AG04450 (cell line): ENCODE data around the gene RNF11. TPM values are rescaled to one million over a fixed set of nuclear protein-coding genes. Genes with fewer than 3 reads are reported as not detected.

Experiments used
- CTCF ChIA-PET: fragments of 300-600, 350-600 bp; formaldehyde crosslinking; extraction: SDS; loops from one replicate; lab custom pipeline; 2022; ENCODE audit warnings: antibody characterized with exemption, inconsistent platforms; lab: Charles Lee
- POLR2A ChIA-PET: fragments of 350-600 bp; formaldehyde crosslinking; extraction: SDS; loops from one replicate; lab custom pipeline; 2021; ENCODE audit warnings: antibody characterized with exemption, inconsistent platforms; lab: Yijun Ruan, JAX
- DNase-seq: peaks from one replicate; pipeline ENCODE4 v3.0.0-alpha.2; 2011; ENCODE audit warnings: low read depth, low spot score
- H3K27ac ChIP-seq: one replicate; pipeline ENCODE4 v1.5.1; 2012; ENCODE audit warnings: low read depth, low read length, control low read depth
- H3K27me3 ChIP-seq: one replicate; pipeline ENCODE4 v1.6.0; 2012; ENCODE audit warnings: low read length; ENCODE audit not compliant: control insufficient read depth, insufficient read depth
- H3K4me3 ChIP-seq: 2 replicates; pipeline ENCODE4 v1.5.1; 2011; ENCODE audit warnings: mild to moderate bottlenecking, low read depth, low read length, control low read depth
- H3K9me3 ChIP-seq: 2 replicates; pipeline ENCODE4 v1.5.1; 2012; ENCODE audit warnings: low read length; ENCODE audit not compliant: control insufficient read depth, insufficient read depth
- CTCF ChIP-seq: IDR thresholded peaks from 2 replicates; pipeline ENCODE4 v1.5.1; 2011; ENCODE audit warnings: low read depth, low read length, control low read depth, inconsistent platforms
- polyA plus RNA-seq: library from polyadenylated mRNA; depleted of rRNA; stranded (reverse); fragments of >200 nt; gene quantifications from 2 replicates; pipeline ENCODE4 v1.2.3, GENCODE V29; 2011

Gene RNF11
- polyA plus RNA-seq, 1 experiment = 163 TPM

GRCh38 chr1:51276286-51276685, 40.2 kb downstream of the RNF11 start:
- Histone ChIP-seq H3K9me3 (no peaks in the 10 kb centered on the region), H3K27me3 (no peaks in the 10 kb centered on the region), H3K4me3 (no peak overlapping the region), H3K27ac (no peak overlapping the region)
- CTCF ChIA-PET = no interaction called here
- DNase-seq = no peak
- POLR2A ChIA-PET = no interaction called here
- TF ChIP-seq CTCF = no peak

DNA sequence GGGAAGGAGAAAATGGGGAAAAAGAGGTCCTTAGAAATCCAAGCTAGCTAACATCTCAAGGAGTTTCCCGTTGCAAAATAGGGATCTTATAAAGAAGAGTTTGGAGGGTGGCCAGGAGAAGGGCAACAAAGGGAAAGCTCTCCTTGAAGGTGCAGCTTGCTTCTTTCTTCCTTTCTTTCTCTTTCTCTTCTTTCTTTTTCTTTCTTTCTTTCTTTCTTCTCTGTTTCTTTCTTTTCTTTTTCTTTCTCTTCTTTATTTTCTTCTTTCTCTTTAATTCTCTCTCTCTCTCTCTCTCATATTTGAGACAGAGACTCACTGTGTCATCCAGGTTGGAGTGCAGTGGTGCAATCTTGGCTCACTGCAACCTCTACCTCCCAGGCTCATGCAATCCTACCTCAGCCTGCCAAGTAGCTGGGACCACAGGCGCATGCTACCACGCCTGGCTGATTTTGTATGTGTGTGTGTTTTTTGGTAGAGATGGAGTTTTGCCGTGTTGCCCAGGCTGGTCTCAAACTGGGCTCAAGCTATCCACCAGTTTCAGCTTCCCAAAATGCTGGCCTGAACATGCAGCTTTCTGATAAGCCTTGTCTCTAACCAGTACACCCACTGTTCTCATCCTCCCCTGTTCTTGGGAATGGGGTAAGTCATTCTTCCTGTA, 44.4 kb downstream of the RNF11 start:
- no peak for DNase-seq
- Histone ChIP-seq H3K27ac (no peak overlapping the region), H3K4me3 (no peak overlapping the region), H3K9me3 (no peaks in the 10 kb centered on the region), H3K27me3 (no peaks in the 10 kb centered on the region)
- ChIA-PET CTCF (interaction anchor here (3.8 kb wide), 1 partner anchor 15 kb away, joined by 26 read pairs; no protein-coding TSS in a partner anchor), POLR2A (interaction anchor here (0.7 kb wide), 1 partner anchor 71 kb away, joined by 4 read pairs; no protein-coding TSS in a partner anchor)
- no peak for TF ChIP-seq CTCF

GRCh38 chr1:51281807-51282206, 45.7 kb downstream of the RNF11 start:
- POLR2A ChIA-PET = no interaction called here

DNA sequence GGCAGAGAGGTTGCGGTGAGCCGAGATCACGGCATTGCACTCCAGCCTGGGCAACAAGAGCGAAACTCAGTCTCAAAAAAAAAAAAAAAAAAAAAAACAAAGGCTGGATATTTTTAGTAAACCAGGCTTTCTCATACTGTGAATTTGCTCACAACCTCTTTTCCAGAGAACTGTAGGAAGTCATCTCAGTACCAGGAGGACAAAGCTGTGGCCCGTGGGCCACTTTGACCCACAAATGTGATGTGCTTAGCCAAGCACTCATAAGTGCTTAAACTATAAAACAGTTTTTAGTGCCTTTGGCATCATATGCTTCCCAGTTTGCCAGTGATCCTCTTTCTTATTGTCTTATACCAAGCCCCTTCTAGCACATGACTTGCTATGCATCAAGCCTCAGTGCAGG, 46.5 kb downstream of the RNF11 start:
- POLR2A ChIA-PET = no interaction called here
- CTCF ChIA-PET = interaction anchor here (1.4 kb wide), 1 partner anchor 14 kb away, joined by 3 read pairs; no protein-coding TSS in a partner anchor
- no peak for DNase-seq
- no peak overlapping the region for H3K27ac ChIP-seq
- no peaks in the 10 kb centered on the region for H3K9me3 ChIP-seq
- H3K4me3 ChIP-seq = no peak overlapping the region
- no peaks in the 10 kb centered on the region for H3K27me3 ChIP-seq
- TF ChIP-seq CTCF = no peak

More at GRCh38 chr1:51281807-51282206, 45.7 kb downstream of the RNF11 start:
- Histone ChIP-seq H3K27ac (no peak overlapping the region), H3K4me3 (no peak overlapping the region), H3K27me3 (no peaks in the 10 kb centered on the region), H3K9me3 (no peaks in the 10 kb centered on the region)
- CTCF ChIA-PET = no interaction called here
- no peak for TF ChIP-seq CTCF
- DNase-seq = no peak

- Histone ChIP-seq H3K4me3 (no peak overlapping the region), H3K27ac (no peak overlapping the region), H3K9me3 (no peaks in the 10 kb centered on the region), H3K27me3 (no peaks in the 10 kb centered on the region)
- no peak for DNase-seq
- TF ChIP-seq CTCF = no peak
- ChIA-PET POLR2A (no interaction called here), CTCF (interaction anchor here (1.4 kb wide), 1 partner anchor 12 kb away, joined by 3 read pairs; no protein-coding TSS in a partner anchor)
Observed at GRCh38 chr1:51283979-51284378, 47.9 kb downstream of the RNF11 start.
